NCI-H2227 (cell line): ENCODE measurements around the gene FILIP1L.
"Not testable (repeated sequence)": the region's sequence is repeated elsewhere in the genome, so short reads cannot be mapped to it uniquely, and the experiment has no call there.

ENCODE experiments used
- DNase-seq: peaks from one replicate; lab custom pipeline; 2025; ENCODE audit not compliant: unreplicated experiment; lab: John Stamatoyannopoulos, UW

Gene FILIP1L

GRCh38 chr3:100075851-100076730 is 38.2 kb downstream of the FILIP1L start:
- DNase-seq, result no peak

GRCh38 chr3:100075196-100075595 is 39.1 kb downstream of the FILIP1L start:
- DNase-seq, result no peak

GRCh38 chr3:100073714-100074307 is 40.5 kb downstream of the FILIP1L start:
- no peak for DNase-seq

GRCh38 chr3:100073049-100073713 is 41.1 kb downstream of the FILIP1L start:
- DNase-seq, result no peak

- DNase-seq, result no peak
Observed at GRCh38 chr3:100072326-100073048, 41.8 kb downstream of the FILIP1L start.

GRCh38 chr3:100069472-100069871 is 44.8 kb downstream of the FILIP1L start:
- no peak for DNase-seq

GRCh38 chr3:100068826-100069225 is 45.5 kb downstream of the FILIP1L start:
- peak; percentile 63 for DNase-seq

GRCh38 chr3:100067589-100067988 is 46.7 kb downstream of the FILIP1L start:
- DNase-seq, result no peak

- DNase-seq, result no peak
Observed at GRCh38 chr3:100063929-100064461, 50.3 kb downstream of the FILIP1L start.

- no peak for DNase-seq
Observed at GRCh38 chr3:100062665-100063064, 51.6 kb downstream of the FILIP1L start.

- no peak for DNase-seq
Observed at GRCh38 chr3:100060685-100061484, 53.4 kb downstream of the FILIP1L start.

GRCh38 chr3:100059472-100059871 is 54.8 kb downstream of the FILIP1L start:
- no peak for DNase-seq

- no peak for DNase-seq
Observed at GRCh38 chr3:100057716-100058575, 56.4 kb downstream of the FILIP1L start.

GRCh38 chr3:100053951-100054620 is 60.2 kb downstream of the FILIP1L start:
- DNase-seq, result no peak

- not testable (repeated sequence) for DNase-seq
Observed at GRCh38 chr3:100051513-100051912, 62.8 kb downstream of the FILIP1L start.

- no peak for DNase-seq
Observed at GRCh38 chr3:100048248-100048647, 66.1 kb downstream of the FILIP1L start.

GRCh38 chr3:100047455-100048141 is 66.7 kb downstream of the FILIP1L start:
- no peak for DNase-seq

- no peak for DNase-seq
Observed at GRCh38 chr3:100046986-100047385, 67.3 kb downstream of the FILIP1L start.
